ENCODE data around the gene AMIGO2. TPM values are rescaled to one million over a fixed set of nuclear protein-coding genes. Genes with fewer than 3 reads are reported as not detected.
"Not testable (repeated sequence)": the region's sequence is repeated elsewhere in the genome, so short reads cannot be mapped to it uniquely, and the experiment has no call there.

Gene AMIGO2
- total RNA-seq, 1 donor from 2014 or later, result 1.5 TPM

DNA sequence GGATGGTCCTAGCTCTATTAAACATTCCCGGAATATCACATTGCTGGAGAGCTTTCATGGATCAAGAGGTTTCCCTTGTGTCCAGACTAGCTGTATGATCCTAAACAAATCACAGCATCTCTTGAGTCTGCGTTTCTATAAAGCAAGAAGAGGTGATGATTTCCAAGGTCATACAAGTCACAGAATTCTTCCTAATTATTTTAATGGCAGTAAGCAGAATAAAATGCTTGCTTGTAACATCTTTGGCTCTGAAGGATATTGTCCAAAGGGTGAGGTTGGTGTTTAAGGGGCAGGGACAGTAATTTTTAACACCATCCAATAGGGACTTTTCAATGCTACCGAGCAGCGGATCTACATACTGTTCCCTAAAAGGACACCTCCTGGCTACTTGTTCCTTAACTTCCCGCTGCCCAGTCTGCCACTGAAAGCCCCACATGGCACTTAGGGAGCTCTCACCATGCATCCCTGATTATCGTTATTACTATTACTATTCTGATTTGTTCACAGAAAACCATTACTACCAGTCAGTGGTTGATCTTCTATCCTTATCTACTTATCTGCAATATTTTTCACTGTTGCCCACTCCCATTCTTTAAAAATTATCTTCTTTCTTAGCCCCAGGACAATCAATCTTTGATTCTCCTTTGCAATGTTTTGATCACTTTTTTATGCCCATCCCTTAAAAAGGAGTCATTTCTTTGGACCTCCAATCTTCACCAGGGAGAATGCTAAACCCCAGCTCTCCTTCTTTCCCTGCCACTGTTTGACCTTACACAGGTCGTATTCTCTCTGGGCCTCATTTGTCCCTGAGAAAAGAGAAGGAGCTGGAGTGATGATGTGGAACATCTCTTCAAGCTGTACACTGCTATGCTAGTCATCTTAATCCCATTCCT lies 4.3 kb downstream of the AMIGO2 start:
- no peak for DNase-seq (ENCODE audit: low spot score)
- ATAC-seq, result no peak

DNA sequence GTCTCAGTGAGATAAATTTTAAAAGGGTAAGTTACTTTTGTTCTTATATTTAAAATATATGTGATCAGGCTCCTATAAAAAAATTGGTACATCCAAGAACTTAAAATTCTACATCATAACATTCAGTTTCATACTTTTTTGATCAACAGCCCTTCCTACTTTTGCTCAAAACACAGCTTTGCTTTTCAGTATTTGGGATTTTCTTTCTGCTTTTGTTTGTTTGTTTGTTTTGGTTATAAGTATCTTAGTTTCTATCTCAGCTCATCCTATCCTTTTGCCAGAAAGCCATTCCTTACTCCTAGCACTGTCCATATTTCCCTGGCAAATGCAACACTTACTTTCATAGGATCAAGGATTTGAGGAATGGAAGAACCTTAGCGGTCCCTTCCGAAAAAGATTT lies 5.0 kb downstream of the AMIGO2 start:
- no peak for DNase-seq (ENCODE audit: low spot score)
- no peak for ATAC-seq

DNA sequence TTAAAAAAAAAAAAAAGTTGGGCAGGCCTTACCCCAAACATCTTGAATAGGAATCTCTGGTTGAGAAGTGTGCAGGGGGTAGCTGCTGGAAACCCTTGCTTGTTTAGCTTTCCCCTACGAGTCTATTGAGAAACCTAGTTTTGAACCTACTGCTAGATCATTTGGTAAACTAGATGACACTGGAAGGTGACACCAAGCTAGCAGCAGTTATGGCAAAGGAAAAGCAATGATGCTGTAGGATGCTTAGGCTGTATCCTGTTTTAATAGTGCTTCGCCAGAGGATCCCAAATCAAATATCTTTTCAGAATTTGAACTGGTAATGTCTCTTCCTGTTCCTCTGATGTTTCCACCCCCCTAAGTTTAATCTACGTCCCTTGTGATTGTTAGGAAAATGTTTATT lies 5.8 kb downstream of the AMIGO2 start:
- no peak for ATAC-seq
- DNase-seq (ENCODE audit: low spot score), result no peak

DNA sequence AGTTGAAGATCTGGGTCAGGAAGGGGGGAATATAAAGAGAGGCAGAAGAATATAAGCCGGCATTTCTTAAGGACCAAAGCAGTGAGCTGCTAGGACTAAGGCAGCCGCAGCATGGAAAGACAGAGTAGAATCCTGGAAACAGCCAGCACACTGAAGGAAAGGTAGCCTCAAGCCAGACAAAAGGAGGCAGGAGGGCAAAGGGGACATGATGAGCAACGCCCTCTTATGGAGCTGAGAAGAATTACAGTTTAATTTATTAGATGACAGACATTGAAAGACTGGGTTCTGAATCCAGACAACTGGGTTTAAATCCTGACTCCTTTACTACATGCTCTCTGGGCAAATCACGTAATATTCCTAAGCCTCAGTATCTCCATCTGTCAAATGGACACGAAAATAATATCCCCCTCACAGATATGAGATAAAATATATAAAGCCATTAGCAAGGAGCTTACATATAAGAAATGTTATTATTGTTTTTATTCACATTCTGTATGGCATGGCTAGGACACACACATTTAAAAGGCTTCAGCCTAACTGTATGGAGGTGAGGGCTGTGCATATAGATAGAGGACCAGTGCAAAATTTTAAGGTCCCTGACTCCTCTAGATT lies 8.4 kb downstream of the AMIGO2 start:
- DNase-seq (ENCODE audit: low spot score) (no peak), ATAC-seq (peak; percentile 74)

DNA sequence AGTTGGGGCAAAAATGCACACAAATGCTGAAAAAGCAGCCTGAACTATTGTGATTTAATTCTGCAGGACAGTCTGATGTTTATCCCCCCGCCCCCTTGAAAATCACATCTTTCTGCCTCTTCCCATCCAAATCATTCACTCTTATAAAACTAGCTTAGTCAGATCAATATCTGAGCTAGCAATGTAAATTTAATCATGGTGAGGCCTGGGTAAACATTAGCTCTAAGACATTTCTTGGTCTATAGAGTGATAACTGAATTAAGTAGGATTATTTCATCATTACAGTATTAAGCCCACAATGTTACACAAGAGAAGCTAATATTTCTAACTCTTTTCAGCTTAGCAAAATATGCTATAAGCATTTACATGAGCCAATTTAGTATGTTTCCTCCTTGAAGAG lies 9.4 kb downstream of the AMIGO2 start:
- DNase-seq (ENCODE audit: low spot score) (no peak), ATAC-seq (no peak)

DNA sequence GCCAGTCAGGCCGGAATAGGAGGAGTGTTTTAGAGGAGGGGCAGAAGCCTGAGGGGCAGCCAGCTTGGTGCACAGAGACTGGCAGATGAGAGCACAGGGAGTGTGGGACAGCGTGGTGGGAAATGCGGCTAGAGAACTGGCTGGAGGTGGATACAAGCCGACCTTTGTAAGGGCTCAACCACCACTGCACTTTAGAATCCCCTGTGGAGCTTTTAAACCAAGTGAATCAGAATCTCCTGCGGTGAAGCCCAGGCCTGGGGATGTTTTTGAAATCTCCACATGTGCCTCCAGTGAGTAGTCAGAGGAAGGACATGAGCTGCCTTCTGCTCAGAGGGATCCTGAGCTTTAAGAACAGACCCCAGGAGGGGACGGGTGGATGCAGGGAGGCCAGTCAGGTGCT lies 11.2 kb downstream of the AMIGO2 start:
- ATAC-seq, result no peak
- DNase-seq (ENCODE audit: low spot score), result no peak

DNA sequence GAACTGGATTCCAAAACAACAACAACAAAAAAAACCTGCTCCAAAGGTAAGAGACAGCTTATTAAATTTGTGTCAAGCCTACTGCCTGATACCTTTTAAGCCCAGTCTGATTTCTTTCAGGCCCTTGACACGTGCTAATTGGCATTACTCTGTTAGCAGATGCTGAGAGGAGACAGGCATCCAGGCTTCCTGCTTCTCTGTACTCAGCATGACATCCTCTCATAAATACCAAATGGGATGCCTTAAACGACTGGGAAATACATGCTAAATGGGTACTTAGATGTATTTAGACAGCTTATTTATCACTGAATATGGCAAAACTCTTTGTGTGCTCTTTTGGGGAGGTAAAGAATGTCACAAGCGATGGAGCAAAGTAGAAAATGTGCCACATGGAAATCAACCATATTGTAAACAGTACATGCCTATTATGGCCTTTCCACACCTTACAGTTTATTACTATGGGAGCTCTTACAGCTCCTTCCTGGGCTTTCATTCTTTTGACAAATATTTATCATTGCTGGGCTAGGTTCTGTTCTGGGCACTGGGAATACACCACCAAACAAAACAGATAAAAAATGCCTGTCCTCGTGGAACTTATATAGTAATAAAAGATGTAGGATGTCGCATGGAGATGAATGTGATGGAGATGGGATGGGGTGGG lies 11.9 kb downstream of the AMIGO2 start:
- DNase-seq (ENCODE audit: low spot score), result no peak
- no peak for ATAC-seq

DNA sequence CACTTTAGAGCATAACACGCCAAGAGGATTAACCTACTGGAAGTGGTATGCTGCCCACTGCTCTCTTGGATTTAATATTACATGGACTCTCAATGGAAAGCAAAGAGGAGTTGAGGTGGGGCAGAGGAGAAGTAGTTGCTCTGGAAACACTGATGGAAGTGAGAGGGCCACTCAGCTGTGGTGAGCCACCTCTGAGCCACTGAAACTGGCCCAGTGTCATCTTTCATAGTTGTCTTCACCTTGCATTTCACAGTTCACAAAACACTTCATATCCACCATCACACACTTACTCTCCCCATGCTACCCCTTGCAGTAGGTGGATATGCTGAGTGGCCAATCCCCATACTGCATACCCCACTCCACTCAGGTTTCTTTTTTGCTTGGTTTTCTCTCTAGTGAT lies 12.6 kb downstream of the AMIGO2 start:
- ATAC-seq (no peak), DNase-seq (ENCODE audit: low spot score) (no peak)

DNA sequence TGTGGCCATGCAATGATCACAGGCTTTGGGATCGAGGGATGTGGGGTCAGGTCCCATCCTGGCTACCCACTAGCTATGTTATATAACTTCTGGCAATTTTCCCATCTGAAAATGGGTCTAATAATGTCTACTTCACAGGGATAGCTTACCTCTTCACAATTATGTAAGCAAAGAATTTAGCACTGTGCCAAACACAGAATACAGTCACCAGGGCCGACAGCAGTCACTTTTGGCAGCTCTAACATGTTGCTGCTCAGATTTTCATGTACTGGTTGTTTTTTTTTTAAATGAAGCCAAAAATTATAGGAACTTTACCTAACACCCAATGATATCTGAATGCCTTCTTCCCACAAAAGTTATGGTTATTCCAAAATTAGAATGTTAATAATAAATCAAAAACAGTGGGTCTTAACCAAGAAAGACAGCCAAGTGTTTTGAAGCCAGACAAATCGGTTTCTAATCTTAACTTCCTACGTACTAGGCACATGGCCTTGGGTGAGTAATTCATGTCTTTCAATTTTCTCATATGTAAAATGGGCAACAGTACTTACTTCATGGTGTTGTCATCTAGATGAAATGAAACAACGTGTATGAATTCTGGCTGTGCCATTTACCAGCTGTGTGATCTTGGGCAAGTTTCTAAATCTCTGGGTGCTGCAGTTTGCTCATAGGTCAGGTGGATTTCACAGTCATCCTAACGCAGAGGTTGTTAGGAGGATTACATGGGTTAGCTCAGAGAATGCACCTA lies 13.3 kb downstream of the AMIGO2 start:
- DNase-seq (ENCODE audit: low spot score), result no peak
- ATAC-seq, result no peak

DNA sequence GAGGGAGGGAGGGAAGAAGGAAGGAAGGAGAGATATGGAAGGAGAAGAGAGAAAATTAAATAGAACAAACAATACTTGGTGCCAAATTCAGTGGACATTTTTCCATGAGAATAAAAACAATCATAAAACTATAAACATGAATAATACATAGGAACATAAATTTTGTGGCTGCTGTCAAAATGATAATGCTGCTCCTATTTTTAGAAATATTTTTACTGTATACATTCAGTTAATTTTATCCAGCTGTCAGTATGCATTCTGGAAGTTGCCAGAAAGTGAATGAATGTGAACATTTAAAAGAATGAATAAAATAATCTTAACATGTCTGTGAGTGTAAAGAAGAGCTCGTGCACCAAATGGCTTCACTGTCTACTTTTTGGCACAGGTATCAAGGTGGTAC lies 14.2 kb downstream of the AMIGO2 start:
- DNase-seq (ENCODE audit: low spot score) (no peak), ATAC-seq (no peak)

DNA sequence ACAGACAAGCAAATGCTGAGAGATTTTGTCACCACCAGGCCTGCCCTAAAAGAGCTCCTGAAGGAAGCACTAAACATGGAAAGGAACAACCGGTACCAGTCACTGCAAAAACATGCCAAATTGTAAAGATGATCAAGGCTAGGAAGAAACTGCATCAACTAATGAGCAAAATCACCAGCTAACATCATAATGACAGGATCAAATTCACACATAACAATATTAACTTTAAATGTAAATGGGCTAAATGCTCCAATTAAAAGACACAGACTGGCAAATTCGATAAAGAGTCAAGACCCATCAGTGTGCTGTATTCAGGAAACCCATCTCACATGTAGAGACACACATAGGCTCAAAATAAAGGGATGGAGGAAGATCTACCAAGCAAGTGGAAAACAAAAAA lies 21.1 kb downstream of the AMIGO2 start:
- DNase-seq (ENCODE audit: low spot score); ATAC-seq: not testable (repeated sequence)

DNA sequence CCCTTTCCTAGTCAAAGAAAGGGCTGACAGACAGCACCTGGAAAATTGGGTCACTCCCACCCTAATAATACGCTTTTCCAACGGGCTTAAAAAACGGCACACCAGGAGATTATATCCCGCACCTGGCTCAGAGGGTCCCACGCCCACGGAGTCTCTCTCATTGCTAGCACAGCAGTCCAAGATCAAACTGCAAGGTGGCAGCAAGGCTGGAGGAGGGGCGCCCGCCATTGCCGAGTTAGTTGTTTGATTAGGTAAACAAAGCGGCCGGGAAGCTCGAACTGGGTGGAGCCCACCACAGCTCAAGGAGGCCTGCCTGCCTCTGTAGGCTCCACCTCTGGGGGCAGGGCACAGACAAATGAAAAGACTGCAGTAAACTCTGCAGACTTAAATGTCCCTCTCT lies 22.8 kb downstream of the AMIGO2 start:
- ATAC-seq; DNase-seq (ENCODE audit: low spot score): not testable (repeated sequence)

DNA sequence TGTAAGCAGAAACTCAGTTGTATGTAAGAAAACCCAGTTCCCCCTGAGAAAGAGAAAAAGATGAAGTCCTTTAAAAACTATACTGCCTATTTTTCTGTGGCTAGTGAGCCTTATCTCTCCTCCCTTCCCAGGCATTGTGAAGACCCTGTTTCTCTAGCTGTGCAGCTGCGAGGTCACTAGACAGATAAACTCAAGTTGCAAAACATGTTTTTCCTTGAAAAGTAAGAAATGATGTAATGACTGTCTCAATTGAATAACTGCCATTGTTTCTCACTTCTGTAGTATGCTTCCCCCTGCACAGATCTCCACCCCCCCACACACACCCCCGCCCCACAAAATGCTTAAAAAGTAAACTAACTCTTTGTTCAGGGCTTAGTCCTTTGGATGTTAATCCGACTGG lies 23.9 kb downstream of the AMIGO2 start:
- not testable (repeated sequence) for DNase-seq (ENCODE audit: low spot score)

DNA sequence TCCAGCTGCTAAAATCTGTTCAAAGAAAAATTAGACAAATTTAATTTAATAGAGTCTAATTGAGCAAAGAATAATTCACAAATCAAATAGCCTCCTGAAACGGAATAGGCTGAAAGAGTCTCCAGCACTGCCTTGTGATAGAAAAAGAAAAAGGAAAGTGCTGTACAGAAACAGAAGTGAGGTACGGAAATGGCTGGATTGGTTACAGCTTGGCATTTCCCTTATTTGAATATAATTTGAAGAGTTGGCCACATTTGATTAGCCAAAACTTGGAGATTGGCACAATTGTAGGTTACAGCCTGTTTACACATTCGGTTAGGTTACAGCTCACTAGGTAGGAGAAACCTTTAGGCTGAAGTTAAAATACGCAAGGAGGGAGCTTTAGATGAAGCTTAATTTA lies 25.1 kb downstream of the AMIGO2 start:
- ATAC-seq (no peak), DNase-seq (ENCODE audit: low spot score) (no peak)

More for the DNA sequence above, 23.9 kb downstream of the AMIGO2 start:
- ATAC-seq, result not testable (repeated sequence)

DNA sequence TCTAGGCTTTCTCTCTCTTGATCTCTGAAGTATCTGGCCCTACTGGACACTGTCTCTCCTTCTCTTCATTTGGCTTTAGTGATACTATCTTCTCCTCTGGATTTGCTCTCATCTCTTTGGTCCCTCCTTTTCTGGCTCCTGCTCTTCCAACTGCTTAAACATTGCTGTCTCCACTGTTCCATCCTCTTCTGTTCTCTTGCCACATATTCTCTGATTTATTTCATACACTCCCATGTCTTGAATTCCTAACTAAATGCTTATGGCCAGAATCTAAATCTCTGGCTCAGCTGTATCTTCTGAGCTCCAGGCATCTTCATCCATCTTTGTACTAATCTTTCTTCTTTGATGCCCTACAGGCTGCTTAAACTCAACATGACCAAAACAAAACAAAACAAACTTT lies 25.8 kb downstream of the AMIGO2 start:
- DNase-seq (ENCODE audit: low spot score) (no peak), ATAC-seq (no peak)

DNA sequence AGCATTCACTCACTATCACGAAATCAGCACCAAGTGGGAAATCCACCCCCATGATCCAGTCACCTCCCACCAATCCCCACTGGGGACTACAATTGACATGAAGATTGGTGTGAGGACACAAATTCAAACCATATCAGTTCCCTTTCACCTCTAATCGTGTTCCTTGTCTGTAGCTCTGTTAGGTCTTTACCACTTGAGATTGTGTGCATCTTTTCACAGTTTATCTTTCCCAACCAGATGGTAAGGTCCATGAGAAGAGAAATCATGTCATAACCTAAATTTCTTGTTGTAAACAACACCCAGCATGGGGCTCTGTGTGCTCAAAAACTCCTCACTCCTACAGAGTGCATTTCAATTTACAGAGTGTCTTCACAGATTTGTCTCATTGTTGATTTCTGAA lies 27.5 kb downstream of the AMIGO2 start:
- ATAC-seq (no peak), DNase-seq (ENCODE audit: low spot score) (no peak)

DNA sequence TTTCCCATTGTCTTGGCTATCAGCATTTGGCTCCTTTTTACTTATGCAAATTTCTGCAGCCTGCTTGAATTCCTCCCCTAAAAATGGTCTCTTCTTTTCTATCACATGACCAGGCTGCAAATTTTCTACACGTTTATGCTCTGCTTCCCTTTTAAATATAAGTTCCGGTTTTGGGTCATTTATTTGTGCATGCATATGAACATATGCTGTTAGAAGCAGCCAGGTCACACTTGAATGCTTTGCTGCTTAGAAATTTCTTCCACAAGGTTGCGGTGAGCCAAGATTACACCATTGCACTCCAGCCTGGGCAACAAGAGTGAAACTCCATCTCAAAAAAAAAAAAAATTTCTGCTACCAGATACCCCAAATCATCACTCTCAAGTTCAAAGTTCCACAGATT lies 28.5 kb downstream of the AMIGO2 start:
- not testable (repeated sequence) for DNase-seq (ENCODE audit: low spot score); ATAC-seq

DNA sequence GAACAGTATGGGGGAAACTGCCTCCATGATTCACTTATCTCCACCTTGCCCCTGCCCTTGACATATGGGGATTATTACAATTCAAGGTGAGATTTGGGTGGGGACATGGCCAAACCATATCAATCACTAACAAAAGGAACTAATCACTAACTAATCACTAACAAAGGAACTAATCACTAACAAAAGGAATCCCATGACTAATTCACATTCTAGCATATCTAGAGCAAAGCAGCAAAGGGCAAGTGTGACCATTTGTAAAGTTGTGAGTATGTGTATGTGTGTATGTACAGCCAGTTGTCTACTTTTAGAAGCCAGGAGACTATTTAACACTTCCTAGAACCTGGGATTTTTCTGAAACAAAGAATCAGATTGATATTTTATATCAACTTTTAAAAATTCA lies 31.2 kb downstream of the AMIGO2 start:
- DNase-seq (ENCODE audit: low spot score) (no peak), ATAC-seq (no peak)

DNA sequence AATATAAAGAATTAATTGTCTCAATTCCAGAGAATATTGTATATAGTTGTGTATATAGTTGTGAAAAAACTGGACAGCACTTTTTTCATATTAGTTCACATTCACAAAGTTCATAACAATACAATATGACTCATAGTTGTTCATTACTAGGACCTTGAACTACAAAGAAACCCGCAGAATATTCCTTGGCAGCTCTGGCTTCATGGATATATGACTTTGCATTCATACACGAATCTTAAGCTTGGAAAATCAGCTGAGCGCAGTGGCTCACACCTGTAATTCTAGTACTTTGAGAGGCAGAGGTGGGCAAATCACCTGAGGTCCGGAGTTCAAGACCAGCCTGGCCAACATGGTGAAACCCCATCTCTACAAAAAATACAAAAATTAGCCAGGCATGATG lies 38.4 kb downstream of the AMIGO2 start:
- ATAC-seq, result no peak
- DNase-seq (ENCODE audit: low spot score), result no peak

DNA sequence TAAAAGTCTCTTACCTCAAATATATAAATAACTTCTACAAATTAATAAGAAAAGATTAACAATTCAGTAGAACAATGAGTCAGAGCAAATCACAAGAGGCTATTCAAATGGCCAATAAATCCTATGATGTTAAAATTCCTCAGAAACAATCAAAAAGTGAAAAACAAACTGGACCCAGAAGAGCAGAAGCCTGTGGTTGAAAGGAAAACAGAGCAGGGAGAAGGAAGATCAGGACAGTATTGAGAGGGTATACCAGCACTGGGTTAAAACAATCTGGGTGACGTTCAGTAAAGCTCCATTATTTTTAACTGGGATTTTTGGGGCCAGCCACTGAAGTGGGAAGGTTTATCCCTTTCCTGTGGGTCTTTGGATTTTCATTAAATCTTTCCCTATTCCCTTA lies 40.0 kb downstream of the AMIGO2 start:
- DNase-seq (ENCODE audit: low spot score), result no peak
- ATAC-seq, result no peak

DNA sequence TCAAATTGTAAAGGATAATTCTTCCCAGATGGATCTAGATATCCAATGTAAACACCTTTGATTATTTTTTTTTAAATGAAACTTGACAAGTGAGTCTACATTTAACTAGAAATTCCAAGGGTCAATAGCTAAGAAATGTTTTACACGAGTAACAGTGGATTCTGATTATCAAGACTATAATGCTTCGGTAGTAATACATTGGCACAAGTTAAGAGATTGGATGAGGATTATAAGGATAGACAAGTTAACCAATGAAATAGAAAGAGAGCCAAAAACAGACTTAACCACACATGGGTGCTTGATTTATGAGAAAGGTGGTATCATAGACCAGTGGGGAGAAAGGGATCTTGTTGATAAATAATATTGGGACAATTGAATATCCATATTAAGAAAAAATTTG lies 40.7 kb downstream of the AMIGO2 start:
- no peak for ATAC-seq
- no peak for DNase-seq (ENCODE audit: low spot score)
